HG02642 (cell line): ENCODE data around the gene NCBP3.
"Not testable (repeated sequence)": the region's sequence is repeated elsewhere in the genome, so short reads cannot be mapped to it uniquely, and the experiment has no call there.

ENCODE experiments used
- ATAC-seq: cut with Tn5 transposase; IDR thresholded peaks from one replicate; pipeline ENCODE4 v1.9.1; 2021; ENCODE audit warnings: mild to moderate bottlenecking; ENCODE audit not compliant: unreplicated experiment, poor library complexity

Gene NCBP3

DNA sequence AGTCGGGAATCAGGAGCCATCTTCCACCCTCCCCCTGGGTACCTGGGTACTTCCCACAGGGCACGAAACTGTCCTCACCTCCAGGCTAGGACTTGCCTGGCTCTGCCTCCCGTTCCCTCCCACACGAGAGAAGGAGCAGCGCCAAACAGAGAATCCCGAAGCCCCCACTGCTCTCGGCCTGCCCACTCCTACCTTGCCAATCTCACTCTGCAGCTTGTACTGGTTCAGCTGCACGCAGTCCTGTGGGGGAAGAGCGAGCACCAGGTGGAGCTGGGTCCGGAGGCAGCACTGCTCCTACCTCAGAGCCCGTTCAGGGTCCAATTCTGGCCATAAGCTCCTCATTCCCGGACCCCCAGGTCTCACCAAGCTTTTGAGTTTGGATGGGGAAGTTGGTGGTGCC lies 38.1 kb upstream of the NCBP3 start:
- ATAC-seq = no peak

DNA sequence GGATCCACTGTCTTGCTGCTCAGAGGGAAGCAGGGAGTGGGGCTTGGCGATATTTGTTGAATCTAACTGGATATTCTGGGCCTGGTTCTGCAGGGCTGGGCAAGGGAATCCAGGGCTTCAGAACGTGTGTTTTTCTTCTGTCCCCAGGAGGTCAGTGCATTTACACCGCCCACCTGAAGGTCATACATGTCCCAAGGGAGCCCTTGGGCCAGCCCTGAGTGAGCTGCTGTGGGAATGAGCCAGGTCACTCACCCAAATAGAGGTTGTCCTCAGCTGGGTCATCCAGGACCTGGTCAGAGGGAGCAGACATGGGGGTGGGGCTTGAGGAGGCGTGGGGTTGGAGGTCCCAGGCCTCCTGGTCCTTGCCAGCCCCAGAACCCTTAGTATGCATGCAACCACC lies 36.2 kb upstream of the NCBP3 start:
- ATAC-seq = no peak

DNA sequence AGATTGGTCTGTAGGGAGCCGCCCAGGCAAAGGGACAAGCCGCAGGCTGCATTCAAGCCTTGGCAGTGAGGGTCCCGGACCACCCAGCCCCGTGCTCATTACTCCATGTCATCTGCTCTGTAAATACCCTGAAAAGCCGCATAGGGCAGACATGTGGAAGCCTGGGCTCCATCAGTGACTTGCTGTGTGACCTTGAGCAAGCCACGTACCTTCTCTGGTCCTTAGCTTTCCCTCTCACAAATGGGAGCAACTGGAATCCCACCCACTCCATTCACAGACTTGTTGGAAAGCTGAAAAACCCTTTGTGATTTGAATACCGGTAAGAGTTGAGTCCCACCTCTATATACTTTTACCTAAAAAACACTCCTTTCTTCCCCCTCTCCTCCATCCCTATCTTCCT lies 34.9 kb upstream of the NCBP3 start:
- no peak for ATAC-seq

DNA sequence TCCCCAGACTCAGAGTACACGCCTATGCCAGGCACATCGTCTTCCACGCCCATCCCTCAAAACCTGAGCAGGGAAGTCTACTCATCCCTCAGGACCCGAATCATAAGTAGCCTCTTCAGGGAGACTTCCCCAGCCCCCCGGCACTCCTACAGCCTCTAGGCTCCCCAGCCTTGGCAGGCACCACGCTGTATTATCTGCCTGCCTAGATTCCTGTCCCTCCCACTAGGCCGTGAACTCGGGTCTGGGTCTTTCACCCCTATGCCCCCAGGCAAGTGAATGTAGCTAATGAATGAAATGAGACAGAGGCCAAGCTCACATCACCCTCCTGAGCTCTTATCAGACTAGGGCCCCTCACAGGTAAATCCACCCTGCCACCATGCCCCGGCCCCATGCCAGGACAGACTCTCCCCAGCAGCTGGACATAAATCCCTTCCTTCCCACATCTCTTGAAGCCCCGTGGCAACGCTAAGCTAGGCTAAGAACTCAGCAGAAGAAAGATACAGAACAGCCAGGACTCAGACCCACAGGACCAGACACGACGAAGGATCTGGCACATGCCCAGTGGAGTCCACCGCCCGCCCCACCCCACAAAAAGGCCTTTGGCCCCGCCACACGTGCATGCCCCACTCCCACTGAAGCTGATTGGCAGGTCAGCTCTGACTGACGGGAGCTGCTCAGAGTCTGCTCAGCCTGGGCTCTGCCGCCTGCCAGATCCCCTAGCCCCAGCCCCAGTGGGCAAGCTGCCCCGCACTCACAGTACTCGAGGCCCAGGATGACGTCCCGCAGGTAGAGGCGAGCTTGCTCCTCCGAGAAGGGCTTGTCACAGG lies 33.8 kb upstream of the NCBP3 start:
- no peak for ATAC-seq

DNA sequence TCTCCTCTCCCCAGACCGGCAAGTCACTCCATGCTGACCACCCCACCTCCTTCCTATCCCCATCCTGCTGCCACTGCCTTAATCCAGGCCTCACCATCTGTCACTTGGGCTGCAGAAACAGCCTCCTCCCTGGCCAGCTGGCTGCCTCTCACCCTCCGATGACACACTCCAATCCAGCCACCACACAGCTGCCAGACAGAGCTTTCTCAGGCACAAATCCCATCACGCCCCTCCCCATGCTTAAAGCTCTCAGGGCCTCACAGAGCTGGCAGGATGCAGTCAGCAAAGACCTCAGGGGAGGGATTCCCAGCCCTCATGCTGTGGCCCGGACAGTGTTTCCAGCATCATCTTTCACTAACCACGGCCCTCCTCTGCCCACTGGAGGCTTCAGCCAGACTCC lies 33.1 kb upstream of the NCBP3 start:
- ATAC-seq = no peak

DNA sequence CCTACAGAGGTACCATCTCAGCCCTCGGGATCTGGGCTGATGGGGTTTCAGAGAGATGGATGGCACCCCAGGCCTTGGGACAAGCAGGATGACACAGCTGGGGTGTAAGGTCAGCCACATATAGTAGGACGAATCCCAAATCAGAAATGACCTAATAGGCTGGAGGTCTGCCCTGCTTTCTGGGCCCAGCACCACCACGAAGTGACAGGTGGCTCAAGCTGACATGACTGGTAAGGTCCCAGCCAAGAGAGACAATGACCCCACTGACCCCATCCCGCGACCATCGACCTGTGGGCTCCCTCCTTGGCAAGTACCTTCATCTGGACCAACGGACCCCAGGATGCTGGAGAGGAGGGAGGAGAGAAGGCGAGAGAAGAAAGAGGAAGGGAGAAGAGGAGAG lies 31.2 kb upstream of the NCBP3 start:
- no peak for ATAC-seq

DNA sequence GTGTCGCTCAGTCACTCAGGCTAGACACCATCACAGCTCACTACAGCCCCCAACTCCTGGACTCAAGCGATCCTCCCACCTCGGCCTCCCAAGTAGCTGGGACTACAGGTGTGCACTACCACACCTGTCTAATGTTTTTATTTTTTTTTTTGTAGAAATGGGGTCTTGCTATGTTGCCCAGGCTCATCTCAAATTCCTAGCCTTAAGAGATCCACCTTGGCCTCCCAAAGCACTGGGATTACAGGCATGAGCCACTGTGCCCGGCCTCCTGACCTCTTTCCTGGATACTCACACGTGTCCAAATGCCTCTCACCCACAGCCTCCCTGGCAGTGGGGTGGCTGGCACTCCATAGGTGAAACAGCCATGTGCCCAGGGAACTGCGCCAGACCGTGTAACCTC lies 29.3 kb upstream of the NCBP3 start:
- no peak for ATAC-seq

DNA sequence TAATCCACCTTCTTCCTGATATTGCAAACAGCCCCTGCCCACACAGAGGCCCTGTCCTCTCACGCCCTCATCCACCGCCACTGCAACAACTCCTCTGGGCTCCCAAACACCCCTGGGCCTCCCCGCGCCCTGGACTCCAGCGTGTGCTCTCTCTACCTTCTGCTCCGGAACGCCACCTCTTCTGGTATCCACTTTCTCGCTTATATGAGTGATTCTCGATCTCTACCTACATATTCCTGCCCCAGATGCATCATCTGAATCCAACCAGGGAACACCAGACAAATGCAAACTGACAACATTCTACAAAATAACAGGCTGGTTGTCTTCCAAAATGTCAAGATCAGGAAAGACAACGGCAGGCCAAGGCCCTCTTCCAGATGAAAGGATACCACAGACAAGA lies 27.8 kb upstream of the NCBP3 start:
- no peak for ATAC-seq

DNA sequence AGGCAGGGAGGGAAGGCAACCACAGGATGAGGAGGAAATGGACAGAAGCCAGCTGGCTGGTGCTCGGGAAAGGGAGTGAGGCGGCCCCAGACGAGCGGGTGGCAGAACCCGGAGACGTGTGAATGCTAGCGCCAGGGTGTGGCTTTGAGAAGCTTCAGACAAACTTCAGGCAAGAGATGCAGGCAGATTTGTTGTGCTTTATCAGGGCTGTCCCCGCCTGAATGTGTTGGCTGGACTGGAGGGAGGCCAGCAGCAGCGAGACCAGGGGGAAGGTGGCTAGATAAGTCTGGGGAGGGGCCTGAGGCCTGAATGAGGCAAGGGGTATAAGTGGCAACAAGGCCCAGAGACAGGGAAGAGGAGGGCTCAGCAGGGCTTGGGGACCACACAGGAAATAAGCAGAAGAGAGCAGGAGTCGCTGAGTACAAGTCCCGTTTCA lies 24.8 kb upstream of the NCBP3 start:
- no peak for ATAC-seq

DNA sequence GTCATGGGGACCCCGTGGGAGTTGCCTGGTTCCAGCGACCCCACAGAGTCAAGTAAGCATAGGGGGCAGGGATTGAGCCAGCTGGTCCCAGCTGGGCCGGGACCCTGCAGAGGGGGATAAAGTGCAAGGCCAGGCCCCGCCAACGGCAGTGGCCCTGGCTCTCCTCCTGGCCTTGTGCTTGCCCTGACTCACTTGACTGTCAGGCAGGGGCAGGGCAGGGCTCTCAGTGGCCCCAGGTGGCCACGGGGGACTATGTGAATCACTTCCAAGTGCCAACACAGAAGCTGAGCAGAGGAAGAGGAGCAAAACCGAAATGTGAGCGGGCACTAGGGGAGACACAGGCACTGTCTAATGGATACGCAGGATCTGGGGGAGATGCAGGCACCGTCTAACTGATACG lies 21.6 kb upstream of the NCBP3 start:
- ATAC-seq = no peak

DNA sequence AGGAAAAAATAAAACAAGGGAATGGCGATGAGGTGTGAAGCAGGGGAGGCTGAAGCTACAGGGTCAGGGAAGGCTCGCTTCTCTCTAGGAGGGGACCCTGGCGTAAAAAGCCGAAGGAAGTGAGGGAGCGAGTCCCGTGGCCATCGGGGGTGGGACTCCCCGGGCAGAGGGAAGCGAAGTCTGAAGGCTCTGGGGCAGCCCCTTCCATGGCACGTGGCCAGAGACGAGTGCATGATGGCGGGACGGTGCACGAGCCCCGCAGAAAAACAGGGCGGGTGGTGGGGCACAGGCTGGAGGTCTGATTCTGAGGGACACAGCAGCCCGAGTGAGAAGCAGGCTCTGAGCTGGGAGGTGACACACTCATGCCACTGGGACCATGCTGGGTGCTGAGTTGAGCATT lies 21.1 kb upstream of the NCBP3 start:
- no peak for ATAC-seq

DNA sequence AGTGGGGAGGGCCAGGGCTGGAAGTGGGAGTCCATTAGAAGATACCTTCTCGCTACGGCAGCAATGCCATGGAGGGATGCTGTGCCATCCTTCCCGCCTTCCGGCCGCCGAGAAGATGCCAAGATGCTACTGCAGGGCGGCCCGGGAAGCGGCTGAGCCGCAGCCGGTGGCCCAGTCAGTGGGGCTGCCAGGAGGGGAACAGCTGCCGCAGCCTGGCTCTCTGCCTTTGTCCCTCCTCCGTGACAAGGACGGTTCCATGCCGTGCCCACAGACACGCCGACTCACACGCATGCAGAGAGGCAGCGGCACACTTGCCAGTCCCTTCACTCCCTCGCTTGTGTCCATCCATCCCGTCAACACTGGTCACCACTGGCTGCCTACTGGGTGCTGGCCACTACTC lies 20.2 kb upstream of the NCBP3 start:
- no peak for ATAC-seq

DNA sequence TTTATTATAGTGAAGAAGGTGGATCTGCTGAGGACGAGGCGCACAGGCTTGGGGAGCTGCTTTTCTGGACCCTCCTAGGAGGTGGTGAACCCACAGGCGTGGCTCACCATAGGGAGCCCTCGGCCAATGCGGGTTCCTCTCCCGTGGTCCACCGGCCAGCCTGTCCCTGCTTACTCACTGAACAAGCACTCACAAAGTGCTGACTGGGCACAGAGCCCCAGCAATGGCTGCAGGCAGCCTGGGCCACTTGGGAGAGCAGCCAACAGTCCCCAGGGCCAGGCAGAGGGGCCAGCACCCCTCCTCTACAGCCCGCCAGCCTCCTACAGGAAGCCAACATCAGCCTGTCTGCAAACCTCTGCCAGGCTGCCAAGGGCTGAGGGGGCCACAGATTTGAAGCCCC lies 19.1 kb upstream of the NCBP3 start:
- no peak for ATAC-seq

DNA sequence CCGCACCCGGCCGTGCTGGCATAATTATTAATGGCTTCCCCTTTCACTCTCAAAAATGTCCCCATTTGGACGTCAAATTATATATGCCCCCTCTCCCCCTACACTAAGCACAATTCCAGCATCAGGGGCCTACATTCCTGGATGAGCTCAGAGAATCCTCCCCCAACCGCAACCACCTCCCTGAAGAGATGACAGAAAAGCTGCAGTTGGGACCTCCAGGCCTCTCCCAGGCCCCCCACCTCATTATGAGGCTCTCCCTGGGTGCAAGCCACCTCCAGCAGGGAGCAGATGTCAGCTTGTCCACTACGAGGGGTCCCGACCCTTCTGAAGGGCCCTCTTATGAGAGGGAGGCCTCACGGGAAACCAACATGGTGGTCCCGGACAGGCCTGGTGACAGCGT lies 18.5 kb upstream of the NCBP3 start:
- no peak for ATAC-seq

DNA sequence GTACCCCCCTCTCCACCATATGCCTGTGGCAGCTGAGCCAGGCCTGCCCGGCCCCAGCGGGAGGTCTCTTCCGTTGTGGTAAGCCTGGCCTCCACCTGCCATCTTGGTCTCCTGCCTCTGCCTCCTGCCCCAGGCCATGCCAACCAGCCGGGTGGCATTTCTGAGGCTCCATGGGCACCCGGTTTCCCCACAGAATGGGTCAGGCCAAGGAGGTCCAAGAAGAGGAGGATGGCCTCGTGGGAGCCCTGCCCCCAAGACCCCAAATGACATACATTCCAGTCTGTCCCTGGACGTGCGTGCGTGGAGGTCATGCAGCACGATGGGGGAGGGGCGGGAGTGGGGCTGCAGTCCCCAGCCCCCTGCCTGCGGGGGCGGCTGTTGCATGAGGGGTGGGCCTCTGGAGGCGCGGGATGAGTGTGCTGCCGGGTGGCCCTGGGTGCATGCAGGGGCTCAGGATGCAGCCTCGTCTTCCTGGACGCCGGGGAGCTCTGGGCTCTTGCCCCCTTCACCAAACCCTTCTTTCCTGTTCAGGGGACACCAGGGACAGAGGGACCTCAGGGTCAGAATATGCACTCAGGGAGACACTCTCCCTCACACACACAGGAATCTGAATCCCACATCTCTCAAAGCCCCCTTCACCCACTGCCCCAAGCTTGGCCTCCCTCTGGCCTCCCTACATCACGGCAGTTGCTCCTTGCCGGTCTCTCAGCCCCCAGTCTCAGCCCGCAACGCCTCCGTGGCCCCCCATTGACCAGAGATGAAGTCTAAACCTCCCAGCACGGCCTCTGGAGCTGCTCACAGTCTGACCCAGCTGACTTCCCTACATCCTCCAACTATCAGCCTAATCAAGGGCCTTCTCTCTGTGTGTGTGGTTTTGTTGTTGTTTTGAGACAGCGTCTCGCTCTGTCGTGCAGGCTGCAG lies 16.0 kb upstream of the NCBP3 start:
- ATAC-seq = no peak

DNA sequence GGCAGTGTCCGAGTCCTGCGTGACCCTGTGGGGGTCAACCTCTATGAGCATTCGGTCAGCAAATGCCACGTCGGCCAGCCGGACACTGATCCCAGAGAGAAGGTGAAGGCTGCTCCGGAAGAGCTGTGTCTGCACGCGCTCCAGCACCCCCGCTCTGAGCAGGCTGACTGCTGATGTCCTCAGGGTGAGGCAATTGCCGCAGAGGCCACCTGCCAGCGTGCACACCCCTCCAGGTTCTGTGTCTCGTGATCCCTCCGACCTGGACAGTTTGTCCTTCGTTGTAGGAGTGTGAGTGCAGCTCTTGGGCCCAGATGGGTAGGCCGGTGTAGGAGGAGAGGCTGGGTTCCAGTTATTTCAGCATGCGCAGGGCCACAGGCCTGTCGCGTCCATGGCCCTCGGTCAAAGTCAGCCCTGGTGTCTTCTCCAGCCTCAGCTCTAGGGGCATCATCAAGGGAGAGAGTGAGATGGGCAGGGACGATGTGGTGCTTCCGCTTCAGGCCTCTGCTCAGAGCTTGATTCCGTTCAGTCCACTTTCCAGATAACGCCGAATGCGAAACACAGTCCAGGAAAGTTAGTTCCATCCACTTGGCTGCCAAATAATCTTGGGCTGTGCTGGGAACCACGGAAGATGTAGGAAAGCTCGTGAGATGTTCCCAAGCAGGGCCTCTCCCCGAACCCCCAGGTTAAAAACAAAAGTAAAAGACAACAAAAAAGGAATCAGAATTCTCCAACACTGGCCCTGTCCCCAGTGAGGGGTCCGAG lies 15.1 kb upstream of the NCBP3 start:
- no peak for ATAC-seq

DNA sequence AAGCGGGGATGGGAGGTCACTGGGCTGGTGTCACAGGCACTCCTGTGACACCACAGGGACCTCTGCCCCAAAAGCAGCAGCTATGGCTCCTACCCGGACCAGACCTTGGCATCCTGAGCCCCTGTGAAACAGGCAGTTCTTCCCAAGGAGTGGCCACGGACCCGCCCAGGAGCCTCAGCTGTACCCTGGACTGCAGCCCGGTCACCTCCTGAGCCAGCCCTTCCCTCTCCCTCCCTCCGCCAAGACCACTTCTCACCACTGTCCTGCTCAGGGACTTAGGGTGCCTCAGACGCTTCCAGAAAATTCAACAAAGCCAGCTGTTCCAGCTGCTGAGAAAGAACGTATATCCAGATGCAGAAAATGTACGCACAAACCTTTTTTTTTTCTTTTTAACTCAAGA lies 13.9 kb upstream of the NCBP3 start:
- ATAC-seq = no peak

DNA sequence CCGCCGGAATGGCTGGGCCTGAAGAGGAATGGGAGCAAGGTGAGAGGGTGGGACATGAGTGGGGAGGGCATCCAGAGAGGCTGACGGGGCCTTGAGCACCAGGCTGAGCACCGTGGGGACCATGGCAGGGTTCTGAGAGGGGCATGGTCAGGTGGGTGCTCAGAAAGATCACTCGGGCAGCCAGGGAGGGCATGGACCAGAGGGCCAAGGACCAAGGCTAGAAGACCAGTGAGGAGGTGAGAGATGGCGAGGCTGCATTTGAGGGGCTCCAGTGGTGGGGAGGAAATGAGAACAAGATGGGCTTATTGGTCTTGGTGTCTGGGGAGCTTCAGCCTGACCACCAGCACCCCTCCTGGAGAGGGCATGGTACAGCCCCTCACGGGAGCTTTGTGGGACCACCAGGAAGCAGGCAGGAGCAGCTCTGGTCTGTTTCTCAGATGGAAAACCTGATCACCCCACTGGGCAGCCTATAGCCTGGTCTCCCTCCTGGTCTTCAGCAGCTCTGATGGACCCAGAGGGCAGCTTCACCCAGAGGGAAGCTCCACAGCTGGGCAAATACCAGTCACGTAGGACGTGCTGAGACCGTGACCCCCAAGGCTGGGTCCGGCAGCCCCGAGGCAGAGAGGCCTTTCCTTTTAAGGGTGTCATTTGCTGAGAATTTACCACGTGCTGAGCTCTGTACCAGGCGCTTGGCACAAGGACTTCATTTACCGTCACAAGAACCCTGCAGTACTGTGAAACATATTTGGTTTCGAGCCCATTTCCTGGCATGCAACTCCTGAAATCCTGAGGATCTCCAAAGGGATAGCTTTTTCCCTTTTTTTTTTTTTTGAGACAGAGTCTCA lies 11.4 kb upstream of the NCBP3 start:
- ATAC-seq = no peak

DNA sequence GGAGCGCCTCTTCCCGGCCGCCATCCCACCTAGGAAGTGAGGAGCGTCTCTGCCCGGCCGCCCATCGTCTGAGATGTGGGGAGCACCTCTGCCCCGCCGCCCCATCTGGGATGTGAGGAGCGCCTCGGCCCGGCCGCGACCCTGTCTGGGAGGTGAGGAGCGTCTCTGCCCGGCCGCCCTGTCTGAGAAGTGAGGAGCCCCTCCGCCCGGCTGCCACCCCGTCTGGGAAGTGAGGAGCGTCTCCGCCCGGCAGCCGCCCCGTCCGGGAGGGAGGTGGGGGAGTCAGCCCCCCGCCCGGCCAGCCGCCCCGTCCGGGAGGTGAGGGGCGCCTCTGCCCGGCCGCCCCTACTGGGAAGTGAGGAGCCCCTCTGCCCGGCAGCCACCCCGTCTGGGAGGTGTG lies 8.2 kb upstream of the NCBP3 start:
- ATAC-seq = not testable (repeated sequence)

DNA sequence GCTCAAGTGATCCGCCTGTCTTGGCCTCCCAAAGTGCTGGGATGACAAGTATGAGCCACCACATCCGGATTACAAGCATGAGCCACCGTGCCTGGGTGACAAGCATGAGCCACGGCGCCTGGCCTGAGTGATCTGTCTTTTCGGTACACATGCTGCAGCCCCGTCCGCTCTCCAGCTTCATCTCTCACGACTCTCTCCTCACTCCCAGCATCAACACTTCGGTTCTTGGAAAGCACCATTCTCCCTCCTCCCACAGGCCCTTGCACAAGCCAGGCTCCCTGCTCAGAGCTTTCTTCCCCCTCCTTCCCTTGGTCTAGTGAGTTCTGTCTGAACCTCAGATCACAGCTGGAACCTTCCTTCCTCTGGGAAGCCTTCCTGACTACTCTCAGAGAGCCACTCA lies 6.5 kb upstream of the NCBP3 start:
- ATAC-seq = no peak
